HL-60/S4 treated with retinoic acid at 250 ng/mL for 4 days and 3 days (cell line): ENCODE results near the gene OR7G3.

Source experiments
- in situ Hi-C: fragments of 300-500 bp; cut with MboI; formaldehyde crosslinking; loops from 2 replicates; pipeline ENCODE4 v1.7.0; 2022; ENCODE audit warnings: low sequenced_read_pairs

The OR7G3 gene

GRCh38 chr19:9109959-9110358, 16.8 kb downstream of the OR7G3 start:
- in situ Hi-C loops = no loop called here

- in situ Hi-C loops = no loop called here
Measured at GRCh38 chr19:9107375-9107774, 19.4 kb downstream of the OR7G3 start, which contains the start of gene OR7G2. Gene OR7G2 (minus strand): TSS chr19:9107475. CDS start chr19:9103243, 4,232 bp downstream.

- in situ Hi-C loops = loop anchor here (25.0 kb wide), 1 partner anchor 499 kb away; the partner anchor contains the start of gene MYO1F
Measured at GRCh38 chr19:9086761-9087160, 40.0 kb downstream of the OR7G3 start, which contains the start of gene OR1M1. Gene OR1M1 (plus strand): TSS chr19:9087061. CDS start chr19:9093245, 6,184 bp downstream.

GRCh38 chr19:9078651-9079050, 48.1 kb downstream of the OR7G3 start:
- in situ Hi-C loops = loop anchor here (25.0 kb wide), 1 partner anchor 491 kb away; the partner anchor contains the start of gene MYO1F

GRCh38 chr19:9076901-9077300, 49.8 kb downstream of the OR7G3 start:
- in situ Hi-C loops = loop anchor here (25.0 kb wide), 1 partner anchor 490 kb away; the partner anchor contains the start of gene MYO1F
